NOMO-1 (cell line): ENCODE measurements around the gene POM121L2.

Experiments used
- DNase-seq, 2 experiments: peaks; one replicate each; lab custom pipeline; 2025; ENCODE audit not compliant: unreplicated experiment in 2 of 2; lab: John Stamatoyannopoulos, UW

Gene POM121L2

DNA sequence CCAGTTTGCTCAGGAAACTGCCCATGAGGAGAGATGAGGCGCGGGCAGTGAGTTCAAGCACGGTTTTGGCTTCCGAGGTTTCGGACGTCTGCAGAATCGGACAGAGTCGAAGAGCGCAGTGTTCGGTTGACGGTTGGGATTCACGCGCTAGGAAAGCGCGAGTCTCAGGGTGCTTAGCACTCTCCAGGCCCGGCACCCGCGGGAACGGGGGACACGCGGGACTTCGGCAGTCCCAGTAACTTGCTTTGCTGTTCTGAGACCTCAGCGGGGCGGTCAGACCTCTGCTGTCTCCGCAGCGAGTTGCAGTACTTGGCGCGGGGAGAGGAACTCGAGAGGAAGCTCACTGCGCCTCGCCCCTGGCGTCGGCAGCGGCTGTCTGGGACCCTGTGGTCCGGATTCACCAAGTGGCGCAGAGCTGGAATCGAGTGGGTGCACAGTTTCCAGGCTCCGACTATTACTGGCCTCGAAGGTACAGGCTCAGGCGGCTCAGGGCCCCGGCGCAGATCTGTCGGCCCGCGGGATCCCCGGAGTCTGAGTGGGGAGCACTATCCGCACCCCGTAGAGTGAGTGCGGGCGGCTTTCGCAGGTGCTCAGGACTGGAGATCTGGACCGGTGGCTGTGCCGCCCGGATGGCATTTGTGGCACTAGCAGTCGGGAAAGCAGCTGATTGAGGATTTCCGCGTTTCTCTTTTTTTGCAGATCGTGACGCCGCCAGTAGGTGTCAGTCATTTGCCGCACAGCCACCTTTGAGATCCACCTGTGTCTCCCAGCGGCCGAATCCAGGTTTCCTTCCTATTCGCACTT is at the start of gene POM121L2:
Gene POM121L2, minus strand, starts transcription at position 128 of the 804 bp plus-strand sequence. Its CDS starts 103 bp downstream, at position 25.
- DNase-seq, result peak; percentile 10 to 27

- DNase-seq, result no peak
Observed at GRCh38 chr6:27359231-27359630, 47.2 kb upstream of the POM121L2 start.

DNA sequence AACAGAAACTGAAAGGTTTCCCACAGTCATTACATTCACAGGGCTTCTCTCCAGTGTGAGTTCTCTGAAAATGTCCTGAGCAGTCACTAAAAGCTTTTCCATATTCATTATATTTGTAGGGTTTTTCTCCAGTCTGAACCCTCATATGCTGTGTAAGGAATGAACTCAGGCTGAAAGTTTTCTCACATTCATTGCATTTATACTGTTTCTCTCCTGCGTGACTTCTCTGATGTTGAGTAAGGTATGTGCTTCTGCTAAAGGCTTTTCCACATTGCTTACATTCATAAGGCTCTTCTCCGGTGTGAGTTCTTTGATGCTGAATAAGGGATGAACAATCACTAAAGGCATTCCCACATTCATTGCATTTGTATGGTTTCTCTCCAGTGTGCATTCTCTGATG is 46.7 kb upstream of the POM121L2 start:
- DNase-seq, result no peak

- no peak for DNase-seq
Observed at GRCh38 chr6:27352850-27353249, 40.8 kb upstream of the POM121L2 start.

GRCh38 chr6:27334141-27334540 is 22.1 kb upstream of the POM121L2 start:
- DNase-seq, result no peak

DNA sequence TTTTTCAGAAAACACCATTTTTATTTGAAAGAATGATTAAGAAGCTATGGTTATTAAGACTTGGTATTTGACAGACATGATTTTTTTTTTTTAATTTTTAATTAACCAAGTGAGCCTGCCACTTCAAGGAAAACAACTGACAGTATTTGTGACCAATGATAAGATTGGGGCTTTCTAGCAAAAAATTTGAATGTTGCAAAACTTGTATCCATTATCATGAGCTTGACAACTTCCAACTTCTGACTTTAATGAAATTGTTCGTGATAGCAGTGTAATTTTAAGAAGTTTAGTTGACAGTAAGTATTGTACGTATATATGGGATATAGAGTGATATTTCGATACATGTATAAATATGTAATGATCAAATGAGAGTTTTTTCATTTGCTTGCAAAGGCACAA is 21.6 kb upstream of the POM121L2 start:
- DNase-seq, result no peak

DNA sequence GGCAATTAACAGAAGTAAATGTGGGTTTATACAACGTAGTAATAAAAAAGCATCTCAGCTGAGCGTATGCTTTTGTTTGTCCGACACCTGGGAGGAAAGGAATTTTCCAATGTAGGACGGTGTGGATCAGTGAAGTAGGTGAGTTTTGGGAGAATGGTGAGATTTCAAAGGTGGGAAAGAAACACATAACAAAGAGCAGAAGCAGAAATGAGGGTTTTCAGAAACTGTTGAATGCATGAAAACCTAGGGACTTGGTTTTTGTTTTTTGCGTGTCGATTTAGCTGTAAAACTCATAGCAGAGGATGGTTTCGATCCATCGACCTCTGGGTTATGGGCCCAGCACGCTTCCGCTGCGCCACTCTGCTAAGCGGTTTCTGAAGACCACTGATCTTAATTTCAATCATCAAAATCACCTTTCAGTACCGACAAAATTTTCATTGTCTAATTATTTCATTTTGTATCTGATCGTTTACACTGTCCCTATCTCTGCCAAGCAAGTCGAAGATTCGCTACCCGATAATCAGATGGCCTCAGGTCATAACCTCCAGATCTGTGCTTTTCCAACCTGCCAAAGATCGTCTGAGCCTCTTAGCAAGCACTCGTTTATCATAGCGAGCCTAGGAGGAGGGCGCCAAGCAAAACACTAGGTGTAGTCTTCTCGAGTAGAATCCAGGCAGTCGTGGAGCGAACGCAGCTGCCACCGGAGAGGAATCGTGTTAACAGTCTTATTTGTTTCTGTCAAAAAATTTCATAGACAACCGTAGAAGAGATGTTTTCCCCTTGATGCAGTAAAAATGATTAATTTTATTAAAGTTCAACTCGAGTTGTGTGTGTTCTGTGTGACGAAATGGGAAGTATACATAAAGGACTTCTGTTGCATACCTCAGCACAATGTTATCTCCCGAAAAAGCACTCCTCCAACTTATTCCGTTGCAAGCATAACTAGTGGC is 20.9 kb upstream of the POM121L2 start:
- DNase-seq, result no peak

DNA sequence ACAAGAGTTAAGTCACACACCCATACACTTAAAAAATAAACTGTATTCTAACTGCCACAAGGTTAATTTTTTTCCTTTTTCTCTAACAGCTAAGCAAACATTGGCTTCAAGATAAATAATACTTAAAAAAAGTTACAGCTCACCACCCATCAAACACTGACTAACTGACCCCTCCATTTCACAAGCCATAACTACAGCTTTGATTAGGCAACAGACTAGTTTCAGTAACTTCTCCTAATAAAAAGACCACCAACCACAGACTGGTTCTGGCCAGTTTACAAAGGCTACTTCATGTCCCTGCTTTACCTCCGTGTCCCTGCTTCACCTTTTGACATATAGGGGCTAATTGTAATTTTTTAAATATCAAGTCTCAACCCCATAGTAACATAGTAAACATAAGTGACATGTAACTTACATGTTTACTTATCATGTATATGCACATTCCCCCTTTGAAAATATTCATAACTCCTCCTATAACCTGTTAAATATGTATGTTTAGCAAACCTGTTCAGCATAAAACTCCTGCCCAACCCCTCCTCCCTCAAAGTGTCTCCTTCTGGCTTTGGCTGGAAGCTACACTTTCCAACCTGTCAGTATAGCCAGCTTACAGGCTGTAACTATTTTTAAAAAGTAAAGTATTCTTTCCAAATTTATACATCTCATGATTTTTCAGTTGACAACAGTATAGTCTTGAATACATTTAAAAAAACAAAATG is 15.1 kb upstream of the POM121L2 start:
- no peak for DNase-seq

DNA sequence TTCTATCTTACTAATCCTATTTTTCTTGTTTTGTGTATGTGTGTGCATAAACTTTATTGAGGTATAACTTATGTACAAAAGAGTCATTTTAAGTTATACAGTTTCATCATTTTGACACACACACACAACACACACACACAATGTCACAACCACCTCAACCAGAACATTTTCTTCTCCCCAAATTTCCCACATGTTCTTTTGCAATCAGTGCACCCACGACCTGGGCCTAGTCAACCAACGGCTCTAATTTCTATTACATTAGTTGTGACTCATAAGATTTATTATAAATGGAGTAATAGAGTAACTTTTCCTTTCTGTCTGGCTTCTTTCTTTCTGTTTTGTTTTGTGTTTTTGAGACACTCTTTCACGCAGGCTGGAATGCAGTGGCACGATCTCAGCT is 9.8 kb upstream of the POM121L2 start:
- DNase-seq, result no peak

DNA sequence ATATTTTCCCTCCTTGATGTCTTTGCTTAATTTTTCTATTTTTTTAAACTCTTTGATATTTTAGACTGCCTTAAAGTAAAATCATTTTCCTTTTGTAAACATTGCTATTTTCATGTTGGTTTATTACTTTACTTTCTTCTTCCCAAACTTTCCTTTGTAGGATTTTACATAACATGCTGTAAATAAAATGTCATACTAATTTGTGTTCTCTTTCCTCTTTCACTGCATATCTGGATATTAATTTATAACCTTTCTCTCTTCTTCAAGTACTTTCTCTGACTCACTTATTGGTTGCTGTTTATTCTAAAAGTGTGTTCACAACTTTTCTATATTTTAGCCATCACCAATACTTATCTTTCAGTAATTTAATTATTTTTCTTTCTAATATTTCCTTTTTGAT is 9.3 kb upstream of the POM121L2 start:
- DNase-seq, result no peak

- no peak for DNase-seq
Observed at GRCh38 chr6:27318973-27319372, 6.9 kb upstream of the POM121L2 start.

GRCh38 chr6:27314046-27314445 is 2.0 kb upstream of the POM121L2 start:
- no peak for DNase-seq

DNA sequence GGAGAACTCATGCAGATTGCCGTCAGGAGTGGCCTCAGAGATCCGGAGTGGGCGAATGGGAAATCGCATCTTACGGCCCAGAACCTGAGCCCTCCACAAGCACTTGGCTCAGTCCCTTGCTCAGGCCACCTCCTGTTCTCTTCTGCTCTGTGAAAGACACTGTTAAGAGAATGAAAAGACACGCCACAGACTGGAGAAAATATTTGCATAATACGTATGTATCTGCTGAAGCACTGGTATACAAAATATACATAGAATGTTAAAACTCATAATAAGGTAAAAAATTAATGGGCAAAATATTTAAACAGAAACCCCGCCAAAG is 838 bp upstream of the POM121L2 start:
- DNase-seq, result no peak

GRCh38 chr6:27311806-27312145 is 297 bp downstream of the POM121L2 start:
- DNase-seq, result no peak

DNA sequence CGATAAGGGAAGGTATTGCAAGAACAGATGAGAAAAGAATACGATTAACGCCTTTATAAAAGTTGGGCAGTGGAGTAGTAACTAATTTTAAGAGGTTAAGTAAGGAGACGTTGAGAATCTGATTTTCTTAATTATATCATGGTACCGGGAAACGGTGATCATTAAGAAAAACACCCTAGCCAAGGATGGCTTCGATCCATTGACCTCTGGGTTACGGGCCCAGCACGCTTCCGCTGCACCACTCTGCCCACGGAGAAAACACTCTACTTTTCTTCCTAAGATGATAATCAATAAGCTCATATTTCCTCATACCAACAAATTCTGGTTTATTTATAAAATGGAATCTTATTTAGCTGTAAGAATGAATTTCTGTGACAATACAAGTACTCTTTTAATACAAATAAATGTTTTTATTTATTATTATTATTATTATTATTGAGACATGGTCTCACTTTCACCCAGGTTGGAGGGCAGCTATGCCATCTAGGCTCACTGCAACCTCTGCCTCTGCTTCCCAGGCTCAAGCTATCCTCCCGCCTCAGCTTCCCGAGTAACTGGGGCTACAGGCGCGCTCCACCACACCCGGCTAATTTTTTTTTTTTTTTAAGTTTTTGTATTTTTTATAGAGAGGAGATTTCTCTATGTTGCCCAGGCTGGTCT is 8.3 kb downstream of the POM121L2 start:
- DNase-seq, result no peak

DNA sequence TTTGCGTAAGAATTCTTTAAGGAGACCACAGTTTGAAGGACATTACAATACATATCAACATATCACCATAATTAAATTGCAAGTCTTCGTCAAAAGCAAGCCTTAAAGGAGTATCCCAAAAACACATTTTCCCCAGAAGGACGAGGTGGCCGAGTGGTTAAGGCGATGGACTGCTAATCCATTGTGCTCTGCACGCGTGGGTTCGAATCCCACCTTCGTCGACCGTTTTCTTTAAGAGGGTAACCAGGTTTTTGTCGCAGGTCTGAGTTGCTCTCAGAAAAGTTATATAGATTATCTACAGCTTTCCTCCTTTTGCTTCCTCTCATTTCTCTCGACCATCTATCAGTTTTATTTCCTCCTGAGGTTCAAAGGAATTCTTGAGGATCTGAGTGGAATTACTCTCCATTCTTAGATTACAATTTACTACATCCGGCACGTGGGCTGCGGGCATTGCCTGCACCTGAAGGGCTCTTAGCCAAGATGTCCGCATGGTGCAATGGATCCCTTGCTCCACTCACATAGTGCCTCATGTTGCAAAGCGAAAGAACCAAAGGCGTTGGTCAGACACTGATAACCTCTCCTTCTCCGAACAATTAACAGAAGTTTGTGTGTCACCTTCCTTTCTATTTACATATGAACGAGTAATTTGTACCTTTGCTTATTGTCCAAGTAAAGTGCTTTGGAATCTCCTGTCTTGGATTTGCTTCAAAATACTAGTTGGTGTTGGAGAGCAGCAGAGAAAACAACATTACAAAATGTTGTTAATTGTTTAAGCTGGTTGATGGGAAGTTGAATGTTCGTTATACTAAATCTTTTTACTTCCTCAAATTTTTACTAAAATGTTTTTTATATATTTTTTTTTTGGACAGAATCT is 14.0 kb downstream of the POM121L2 start:
- no peak for DNase-seq

- DNase-seq, result no peak
Observed at GRCh38 chr6:27297484-27297856, 14.6 kb downstream of the POM121L2 start.

- no peak for DNase-seq
Observed at GRCh38 chr6:27296106-27296783, 15.8 kb downstream of the POM121L2 start.

DNA sequence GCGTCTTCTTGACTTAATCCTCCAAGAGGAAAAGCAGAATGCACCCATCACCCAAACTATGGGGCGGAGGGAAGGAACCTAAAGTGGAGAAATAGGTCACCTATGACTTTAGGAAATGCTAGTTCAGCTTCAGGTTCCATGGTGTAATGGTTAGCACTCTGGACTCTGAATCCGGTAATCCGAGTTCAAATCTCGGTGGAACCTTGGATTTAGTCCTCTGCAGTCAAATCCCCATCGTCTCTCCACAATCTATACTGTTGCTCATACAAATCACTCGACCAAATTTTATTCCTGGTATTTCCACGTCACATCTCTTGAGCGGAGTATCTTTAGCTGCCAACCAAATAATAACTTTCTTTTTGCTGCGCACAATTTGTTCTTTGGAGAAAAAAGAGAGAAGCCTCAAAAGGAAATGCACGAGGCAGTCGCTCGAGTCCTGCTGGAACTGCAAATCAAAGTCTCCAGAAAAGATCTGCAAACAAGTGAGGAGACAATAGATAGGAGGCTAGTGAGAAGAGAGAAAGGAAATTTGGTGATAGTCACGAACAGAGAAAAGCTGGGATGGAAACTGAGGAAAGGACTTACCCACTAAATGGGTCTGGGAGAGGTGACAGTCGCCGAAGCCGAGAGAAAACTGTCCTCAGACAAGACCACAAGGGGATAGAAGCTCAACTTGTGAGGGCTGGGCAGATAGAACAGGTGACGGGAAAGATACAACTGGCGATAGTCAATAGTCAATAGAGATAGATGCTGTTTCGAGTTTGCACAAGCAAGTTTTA is 16.6 kb downstream of the POM121L2 start:
- DNase-seq, result no peak
